Measurements from ENCODE around the gene CFAP73.

Gene CFAP73

DNA sequence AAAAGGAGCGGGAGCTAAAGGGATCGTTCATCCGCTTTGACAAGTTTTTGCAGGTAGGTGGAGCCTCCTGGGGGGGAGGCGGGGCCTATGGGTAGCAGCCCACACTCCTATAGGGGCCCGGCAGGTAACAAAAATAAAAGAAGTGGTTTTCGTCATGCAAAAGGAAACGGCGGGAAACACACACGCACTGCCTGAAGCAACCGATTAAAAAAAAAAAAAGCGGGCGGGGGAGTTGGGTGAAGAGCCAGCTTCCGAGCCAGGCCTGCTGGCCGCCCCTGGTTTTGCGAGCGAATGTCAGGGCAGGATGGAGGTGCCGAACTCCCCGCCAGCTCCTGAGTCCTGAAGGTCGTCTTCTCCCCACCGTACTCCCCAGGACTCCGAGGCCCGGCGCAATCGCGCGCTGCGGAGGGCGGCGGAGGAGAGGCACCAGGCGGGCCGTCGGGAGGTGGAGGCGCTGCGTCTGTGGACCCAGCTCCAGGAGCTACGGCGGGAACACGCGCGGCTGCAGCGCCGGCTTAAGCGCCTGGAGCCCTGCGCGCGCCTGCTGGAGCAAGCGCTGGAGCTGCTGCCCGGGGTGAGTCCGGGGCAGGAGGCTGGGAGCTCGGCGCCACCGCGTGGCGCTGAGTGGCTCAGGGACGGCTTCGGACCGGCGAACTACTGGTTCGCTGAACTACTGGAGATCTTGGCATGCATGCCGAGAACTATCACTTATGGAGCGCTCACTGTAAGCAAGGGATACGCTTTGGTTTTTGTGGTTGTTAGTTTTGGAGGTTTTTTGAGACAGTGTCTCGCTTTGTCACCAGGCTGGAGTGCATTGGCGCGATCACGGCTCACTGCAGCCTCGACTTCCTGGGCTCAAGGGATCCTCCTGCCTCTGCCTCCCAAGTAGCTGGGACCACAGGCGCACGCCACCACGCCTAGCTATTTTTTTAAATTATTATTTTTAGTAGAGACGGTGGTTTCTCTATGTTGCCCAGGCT is 3.6 kb downstream of the CFAP73 start:
- peak; percentile 28 for DNase-seq (ENCODE audit: extremely low read depth, low read depth)

GRCh38 chr12:113154351-113154973 is 4.9 kb downstream of the CFAP73 start:
- no peak for TF ChIP-seq CTCF (IDR thresholded peaks at IDR 0.05; ENCODE audit: low read depth, low read length)
- no peak for DNase-seq (ENCODE audit: extremely low read depth, low read depth)

More for the DNA sequence above, 3.6 kb downstream of the CFAP73 start:
- peak; percentile 50 for TF ChIP-seq CTCF (IDR thresholded peaks at IDR 0.05; ENCODE audit: low read depth, low read length)

DNA sequence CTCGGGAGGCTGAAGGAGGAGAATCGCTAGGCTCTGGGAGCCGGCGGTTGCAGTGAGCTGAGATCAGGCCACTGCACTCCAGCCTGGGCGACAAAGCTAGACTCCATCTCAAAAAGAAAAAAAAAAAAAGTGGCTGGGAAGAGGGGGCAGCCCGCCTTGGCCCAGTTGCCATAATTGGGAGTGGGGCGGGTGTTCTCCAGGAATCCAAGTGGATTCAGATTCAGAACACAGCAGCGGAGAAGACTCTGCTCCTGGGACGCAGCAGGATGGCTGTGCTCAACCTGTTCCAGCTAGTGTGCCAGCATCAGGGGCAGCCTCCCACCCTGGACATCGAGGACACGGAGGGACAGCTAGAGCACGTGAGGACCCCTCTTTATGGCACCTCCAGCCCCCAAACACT is 5.5 kb downstream of the CFAP73 start:
- DNase-seq (ENCODE audit: extremely low read depth, low read depth) = no peak
- no peak for TF ChIP-seq CTCF (IDR thresholded peaks at IDR 0.05; ENCODE audit: low read depth, low read length)

GRCh38 chr12:113155646-113156045 is 6.1 kb downstream of the CFAP73 start:
- no peak for DNase-seq (ENCODE audit: extremely low read depth, low read depth)
- no peak for TF ChIP-seq CTCF (IDR thresholded peaks at IDR 0.05; ENCODE audit: low read depth, low read length)

- DNase-seq (ENCODE audit: extremely low read depth, low read depth) = no peak
- TF ChIP-seq CTCF (IDR thresholded peaks at IDR 0.05; ENCODE audit: low read depth, low read length) = no peak
These were observed 7.8 kb downstream of the CFAP73 start for GRCh38 chr12:113157218-113157859.

- DNase-seq (ENCODE audit: extremely low read depth, low read depth) = no peak
These were observed 9.1 kb downstream of the CFAP73 start for GRCh38 chr12:113158439-113159203.

More at GRCh38 chr12:113158439-113159203, 9.1 kb downstream of the CFAP73 start:
- TF ChIP-seq CTCF (IDR thresholded peaks at IDR 0.05; ENCODE audit: low read depth, low read length) = no peak
